HG03175 (cell line): ENCODE data around the gene SLC25A23.
"Not testable (repeated sequence)": the region's sequence is repeated elsewhere in the genome, so short reads cannot be mapped to it uniquely, and the experiment has no call there.

Source experiments
- ATAC-seq: cut with Tn5 transposase; IDR thresholded peaks from one replicate; pipeline ENCODE4 v1.9.1; 2021; ENCODE audit warnings: mild to moderate bottlenecking, moderate library complexity; ENCODE audit not compliant: unreplicated experiment

SLC25A23 gene

GRCh38 chr19:6459262-6460098 lies at the start of gene SLC25A23:
Gene SLC25A23 (minus strand): TSS chr19:6459792. CDS start chr19:6459628, 164 bp downstream.
- peak; percentile 39 for ATAC-seq

- ATAC-seq: not testable (repeated sequence)
Measured at GRCh38 chr19:6508028-6508771, 48.6 kb upstream of the SLC25A23 start.

GRCh38 chr19:6503407-6504201 lies 44.0 kb upstream of the SLC25A23 start:
- no peak for ATAC-seq

DNA sequence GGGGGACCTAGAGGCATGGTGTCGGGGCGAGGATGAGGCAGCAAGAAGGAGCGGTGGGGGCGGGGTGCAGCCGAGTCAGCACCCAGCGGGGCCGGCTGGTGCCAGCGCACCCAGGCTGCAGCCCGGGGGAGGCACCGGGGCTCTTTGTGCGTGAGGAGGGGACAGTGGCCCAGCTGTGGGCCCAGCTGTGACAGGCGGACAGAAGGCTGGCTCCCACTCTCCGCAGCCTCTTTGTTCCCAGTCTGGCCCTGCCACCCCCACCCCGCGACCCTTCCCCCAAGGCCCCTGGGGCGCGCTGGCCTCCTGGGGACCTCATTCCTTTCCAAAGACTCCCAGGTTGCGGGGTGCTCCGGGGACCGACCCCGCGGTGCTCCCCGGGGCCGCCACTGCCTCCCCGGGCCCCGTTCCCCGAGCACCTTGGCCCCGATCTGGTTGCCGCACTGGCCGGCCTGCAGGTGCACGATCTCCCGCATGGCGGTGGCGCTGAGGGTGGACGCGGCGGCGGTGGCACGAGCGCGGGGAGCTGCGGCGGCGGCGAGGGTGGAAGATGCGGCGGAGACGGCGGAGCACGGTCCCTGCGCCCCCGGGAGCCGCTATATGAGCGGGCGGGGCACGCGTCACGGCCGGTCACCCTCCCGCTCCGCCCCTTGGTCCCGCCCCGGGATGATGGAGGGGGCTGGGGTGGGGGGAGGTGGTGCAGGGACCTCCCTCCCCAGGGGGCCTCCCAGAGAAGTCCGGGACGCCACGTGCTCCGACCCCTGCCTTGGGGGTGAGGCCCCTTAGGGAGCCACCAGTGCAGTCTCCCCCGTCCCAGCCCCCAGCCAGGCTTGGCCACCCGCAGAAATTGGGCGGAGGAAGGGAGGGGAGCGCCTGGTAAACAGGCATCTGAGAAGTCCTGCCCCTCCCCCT lies 42.4 kb upstream of the SLC25A23 start, which contains the start of gene TUBB4A:
Gene TUBB4A, minus strand, starts transcription at position 570 of the 909 bp plus-strand sequence. Its CDS starts 97 bp downstream, at position 473.
- ATAC-seq: no peak

DNA sequence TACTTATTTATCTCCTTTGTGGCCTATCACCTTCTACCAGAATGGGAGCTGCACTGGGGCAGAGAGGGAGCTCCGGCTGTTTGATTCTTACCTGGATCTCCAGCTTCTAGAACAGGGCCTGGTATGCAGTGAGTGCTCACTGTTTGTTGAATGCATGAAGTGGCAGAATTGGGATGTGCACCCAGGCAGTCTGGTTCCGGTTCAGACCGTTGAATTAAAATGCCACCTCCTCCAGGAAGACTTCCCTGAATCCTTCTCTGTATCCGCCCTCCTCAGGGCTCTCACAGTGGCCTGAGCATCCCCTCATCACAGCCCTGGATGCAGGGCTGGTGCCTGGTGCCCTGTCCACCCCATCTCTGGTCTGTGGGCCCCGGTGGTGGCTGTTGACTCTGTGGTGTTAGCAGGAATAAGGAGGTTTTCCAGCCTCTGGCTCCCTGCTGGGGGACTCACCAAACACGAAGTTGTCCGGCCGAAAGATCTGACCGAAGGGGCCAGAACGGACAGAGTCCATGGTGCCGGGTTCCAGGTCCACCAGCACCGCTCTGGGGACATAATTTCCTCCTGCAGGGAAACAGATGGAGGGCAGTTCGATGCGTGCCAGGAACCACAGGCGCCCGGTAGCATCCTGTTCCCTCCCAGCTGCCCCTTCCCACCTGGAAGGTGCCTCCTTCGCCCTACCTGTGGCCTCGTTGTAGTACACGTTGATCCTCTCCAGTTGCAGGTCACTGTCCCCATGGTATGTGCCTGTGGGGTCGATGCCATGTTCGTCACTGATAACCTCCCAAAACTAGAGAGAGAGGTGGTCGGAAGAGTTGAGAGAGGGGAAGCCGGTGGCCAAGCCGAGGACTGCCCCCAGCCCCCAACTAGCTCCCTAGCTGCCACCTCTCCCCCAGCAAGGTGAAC lies 41.5 kb upstream of the SLC25A23 start:
- ATAC-seq: no peak

DNA sequence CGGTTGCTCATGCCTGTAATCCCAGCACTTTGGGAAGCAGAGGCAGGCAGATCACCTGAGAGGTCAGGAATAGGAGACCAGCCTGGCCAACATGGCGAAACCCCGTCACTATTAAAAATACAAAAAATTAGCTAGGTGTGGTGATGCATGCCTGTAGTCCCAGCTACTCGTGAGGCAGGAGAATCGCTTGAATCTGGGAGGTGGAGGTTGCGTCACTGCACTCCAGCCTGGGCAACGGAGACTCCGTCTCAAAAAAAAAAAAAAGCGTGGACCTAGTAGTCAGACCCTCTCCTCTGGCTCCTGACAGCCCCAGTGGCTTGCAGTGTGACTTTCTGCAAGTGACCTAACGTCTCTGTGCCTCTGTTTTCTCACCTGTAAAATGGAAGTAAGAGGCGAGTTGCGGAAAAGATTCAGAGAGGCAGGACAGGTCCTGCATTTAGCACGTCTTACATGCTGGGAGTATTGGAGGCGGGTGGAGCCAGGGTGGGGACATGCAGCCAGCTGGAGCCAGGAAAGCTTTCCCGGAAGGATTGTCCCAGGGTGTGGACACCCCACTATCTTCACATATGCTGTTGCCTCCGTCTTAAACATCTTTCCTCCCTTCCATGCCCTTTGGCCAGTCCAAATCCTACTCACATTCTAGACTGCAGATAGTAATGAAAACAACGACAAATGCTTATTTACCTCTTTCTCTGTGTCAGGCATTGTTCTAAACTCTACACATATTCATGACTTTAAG lies 39.6 kb upstream of the SLC25A23 start:
- no peak for ATAC-seq

GRCh38 chr19:6498294-6499036 lies 38.9 kb upstream of the SLC25A23 start:
- ATAC-seq: no peak

DNA sequence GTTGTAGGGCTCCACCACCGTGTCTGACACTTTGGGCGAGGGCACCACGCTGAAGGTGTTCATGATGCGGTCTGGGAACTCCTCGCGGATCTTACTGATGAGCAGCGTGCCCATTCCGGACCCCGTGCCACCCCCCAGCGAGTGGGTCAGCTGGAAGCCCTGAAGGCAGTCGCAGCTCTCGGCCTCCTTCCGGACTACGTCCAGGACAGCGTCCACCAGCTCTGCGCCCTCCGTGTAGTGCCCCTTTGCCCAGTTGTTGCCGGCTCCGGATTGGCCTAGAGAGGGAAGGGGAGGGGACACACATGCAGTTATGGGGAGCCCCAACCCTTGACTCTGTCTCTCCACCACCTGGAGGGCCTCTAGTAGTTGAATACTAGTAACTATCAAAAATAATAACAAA lies 36.4 kb upstream of the SLC25A23 start:
- ATAC-seq: no peak

- no peak for ATAC-seq
Measured at GRCh38 chr19:6494438-6495036, 34.9 kb upstream of the SLC25A23 start.

- ATAC-seq: no peak
Measured at GRCh38 chr19:6491802-6492592, 32.4 kb upstream of the SLC25A23 start.

GRCh38 chr19:6490134-6490533 lies 30.5 kb upstream of the SLC25A23 start:
- no peak for ATAC-seq

DNA sequence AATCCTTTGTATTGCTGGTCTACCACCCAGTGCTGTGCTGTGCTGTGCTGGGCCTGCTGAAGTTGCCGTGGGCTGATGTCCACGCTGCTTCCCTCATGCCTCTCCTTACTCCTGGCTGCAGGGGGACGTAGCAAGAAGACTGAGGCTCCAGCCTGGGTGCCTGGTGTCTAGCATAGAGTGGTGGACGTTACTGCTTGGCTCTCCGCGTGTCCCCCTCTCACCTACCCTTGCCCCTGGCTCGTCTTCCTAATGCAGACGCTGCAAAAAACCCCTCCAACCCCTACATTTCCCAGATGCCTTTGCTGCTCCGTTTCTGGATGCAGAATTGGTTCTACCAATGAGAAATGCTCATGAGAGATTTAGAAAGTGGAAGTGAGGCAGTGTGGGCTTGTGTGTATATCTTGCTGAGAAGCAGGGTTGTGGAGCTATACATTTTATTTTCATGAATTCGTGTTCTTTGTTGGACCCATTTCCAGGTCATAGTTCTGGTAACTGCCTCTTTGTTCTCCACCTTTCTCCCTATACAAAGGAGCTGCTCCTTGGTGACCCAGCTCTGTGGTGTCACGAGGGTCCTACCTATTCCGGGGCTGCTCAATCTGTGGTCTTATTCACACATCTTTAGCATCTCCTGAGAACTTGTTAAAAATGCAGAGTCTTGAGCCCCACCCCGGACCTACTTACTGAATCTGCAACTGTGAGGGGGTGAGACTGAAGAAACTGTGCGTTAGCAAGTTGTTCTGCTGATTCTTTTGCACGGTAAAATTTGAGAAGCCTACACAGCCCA lies 29.9 kb upstream of the SLC25A23 start:
- no peak for ATAC-seq

DNA sequence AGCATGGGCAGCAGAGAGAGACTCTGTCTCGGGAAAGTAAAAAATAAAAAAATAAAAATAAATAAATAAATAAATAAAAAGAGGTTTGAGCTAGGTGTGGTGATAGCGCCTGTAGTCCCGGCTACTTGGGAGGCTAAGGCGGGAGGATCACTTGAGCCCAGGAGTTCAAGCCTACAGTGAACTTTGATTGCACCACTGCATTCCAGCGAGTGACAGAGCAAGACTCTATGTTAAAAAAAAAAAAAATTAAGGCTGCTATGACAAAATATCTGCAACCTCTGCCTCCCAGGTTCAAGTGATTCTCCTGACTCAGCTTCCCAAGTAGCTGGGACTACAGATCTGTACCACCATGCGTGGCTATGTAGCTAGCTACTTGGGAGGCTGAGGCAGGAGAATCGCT lies 25.2 kb upstream of the SLC25A23 start:
- no peak for ATAC-seq

GRCh38 chr19:6484230-6484629 lies 24.6 kb upstream of the SLC25A23 start:
- ATAC-seq: no peak

- no peak for ATAC-seq
Measured at GRCh38 chr19:6483235-6483634, 23.6 kb upstream of the SLC25A23 start.

DNA sequence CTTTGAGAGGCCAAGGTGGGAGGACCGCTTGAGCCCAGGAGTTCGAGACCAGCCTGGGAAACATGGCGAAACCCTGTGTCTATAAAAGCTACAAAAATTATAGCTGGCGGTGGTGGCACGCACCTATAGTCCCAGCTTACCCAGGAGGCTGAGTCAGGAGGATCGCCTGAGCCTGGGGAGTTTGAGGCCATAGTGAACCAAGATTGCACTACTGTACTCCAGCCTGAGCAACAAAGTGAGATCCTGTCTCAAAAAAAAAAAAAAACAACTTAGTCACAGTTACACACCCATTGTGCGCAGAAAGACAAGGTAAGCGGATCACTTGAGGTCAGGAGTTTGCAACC lies 22.7 kb upstream of the SLC25A23 start:
- no peak for ATAC-seq
